Neural cell (in vitro differentiated cells): ENCODE results near the gene HRH2. TPM values are rescaled to one million over a fixed set of nuclear protein-coding genes. Genes with fewer than 3 reads are reported as not detected.

ENCODE experiments used
- H2AFZ ChIP-seq: fragments of 200-600, 300-800 bp; sonication (generic), shearing (Covaris generic); 2 replicates; pipeline ENCODE4 v1.6.0; 2014; ENCODE audit warnings: low read depth, mild to moderate bottlenecking, antibody characterized with exemption, low read length, moderate library complexity
- H3F3A ChIP-seq: fragments of 200-600 bp; shearing (Covaris generic); 2 replicates; pipeline ENCODE4 v1.6.1; 2016; ENCODE audit warnings: mild to moderate bottlenecking, moderate library complexity, mixed read lengths, antibody characterized with exemption, low read length; ENCODE audit not compliant: insufficient read depth, poor library complexity, severe bottlenecking
- H3K27ac ChIP-seq: fragments of 200-600, 300-800 bp; sonication (generic), shearing (Covaris generic); 2 replicates; pipeline ENCODE4 v1.5.1; 2014; ENCODE audit warnings: mild to moderate bottlenecking, low read length, moderate library complexity
- H3K27me3 ChIP-seq: fragments of 300-800, 200-600 bp; sonication (generic), shearing (Covaris generic); 2 replicates; pipeline ENCODE4 v1.6.0; 2014; ENCODE audit warnings: mild to moderate bottlenecking, low read depth, low read length, moderate library complexity; ENCODE audit not compliant: insufficient read depth
- H3K36me3 ChIP-seq: fragments of 300-800, 200-600 bp; sonication (generic), shearing (Covaris generic); 2 replicates; pipeline ENCODE4 v1.5.1; 2014; ENCODE audit warnings: mild to moderate bottlenecking, antibody characterized with exemption, low read length, moderate library complexity; ENCODE audit not compliant: insufficient read depth
- H3K4me2 ChIP-seq: fragments of 300-800, 200-600 bp; sonication (generic), shearing (Covaris generic); 2 replicates; pipeline ENCODE4 v1.6.0; 2014; ENCODE audit warnings: mild to moderate bottlenecking, low read length
- H3K4me3 ChIP-seq: fragments of 300-800, 200-600 bp; sonication (generic), shearing (Covaris generic); 2 replicates; pipeline ENCODE4 v1.5.1; 2014; ENCODE audit warnings: mild to moderate bottlenecking, low read length, moderate library complexity
- H3K79me2 ChIP-seq: fragments of 200-600 bp; shearing (Covaris generic); replicated peaks from 2 replicates; pipeline ENCODE4 v1.6.0; 2014; ENCODE audit warnings: mild to moderate bottlenecking, low read length, moderate library complexity; ENCODE audit not compliant: insufficient read depth
- H3K9ac ChIP-seq: fragments of 300-800, 200-600 bp; sonication (generic), shearing (Covaris generic); 2 replicates; pipeline ENCODE4 v1.6.1; 2016; ENCODE audit warnings: mild to moderate bottlenecking, low read length, mixed read lengths
- H3K9me2 ChIP-seq: fragments of 200-600 bp; shearing (Covaris generic); 2 replicates; pipeline ENCODE4 v1.6.1; 2016; ENCODE audit warnings: mild to moderate bottlenecking, low read length, mixed read lengths; ENCODE audit not compliant: insufficient read depth
- H3K9me3 ChIP-seq: fragments of 200-600, 300-800 bp; sonication (generic), shearing (Covaris generic); 2 replicates; pipeline ENCODE4 v1.6.1; 2016; ENCODE audit warnings: mild to moderate bottlenecking, mixed run types, low read length, moderate library complexity, mixed read lengths
- H4K20me1 ChIP-seq: fragments of 200-600 bp; shearing (Covaris generic); 2 replicates; pipeline ENCODE4 v1.6.1; 2016; ENCODE audit warnings: mild to moderate bottlenecking, mixed run types; ENCODE audit not compliant: insufficient read depth
- CTCF ChIP-seq: fragments of 450-650 bp; IDR thresholded peaks from 2 replicates; pipeline ENCODE4 v1.5.1; 2014; ENCODE audit warnings: antibody characterized with exemption, mild to moderate bottlenecking, moderate library complexity; ENCODE audit not compliant: poor library complexity, severe bottlenecking
- EP300 ChIP-seq: fragments of 450-650 bp; conservative IDR thresholded peaks from 2 replicates; pipeline ENCODE4 v1.6.1; 2014; ENCODE audit warnings: antibody characterized with exemption, mild to moderate bottlenecking, moderate library complexity; ENCODE audit not compliant: poor library complexity, severe bottlenecking
- EZH2 ChIP-seq: fragments of 200-600, 300-800 bp; shearing (Covaris generic), sonication (generic); IDR thresholded peaks from 2 replicates; pipeline ENCODE4 v1.6.1; 2014; ENCODE audit warnings: antibody characterized with exemption, low read length, borderline replicate concordance, mild to moderate bottlenecking; ENCODE audit not compliant: insufficient read depth, poor library complexity, severe bottlenecking
- MXI1 ChIP-seq: fragments of 450-650 bp; conservative IDR thresholded peaks from 2 replicates; pipeline ENCODE4 v1.6.1; 2014; ENCODE audit warnings: antibody characterized with exemption, mild to moderate bottlenecking; ENCODE audit not compliant: poor library complexity, severe bottlenecking
- POLR2AphosphoS5 ChIP-seq: IDR thresholded peaks from 2 replicates; pipeline ENCODE4 v1.6.1; 2012
- RAD21 ChIP-seq: fragments of 450-650 bp; conservative IDR thresholded peaks from 2 replicates; pipeline ENCODE4 v1.6.1; 2014; ENCODE audit warnings: antibody characterized with exemption, mild to moderate bottlenecking, moderate library complexity
- SMC3 ChIP-seq: fragments of 450-650 bp; conservative IDR thresholded peaks from 2 replicates; pipeline ENCODE4 v1.6.1; 2014; ENCODE audit warnings: antibody characterized with exemption, mild to moderate bottlenecking, moderate library complexity; ENCODE audit not compliant: poor library complexity
- TAF1 ChIP-seq: IDR thresholded peaks from 2 replicates; pipeline ENCODE4 v1.6.1; 2012; ENCODE audit warnings: low read depth
- polyA plus RNA-seq: library from polyadenylated mRNA; depleted of rRNA; stranded (reverse); fragments of >200 nt; gene quantifications from 2 replicates; pipeline ENCODE4 v1.2.3, GENCODE V29; 2014
- TF ChIP-seq, protein P1 (sequence below): IDR thresholded peaks from 2 replicates; pipeline ENCODE4 v1.6.1; 2012; ENCODE audit warnings: borderline replicate concordance

The HRH2 gene
- polyA plus RNA-seq, 1 donor from 2014 or later, result 0.09 TPM

- H3K79me2 ChIP-seq, result no peaks in the 10 kb centered on the region
- no peaks in the 10 kb centered on the region for H4K20me1 ChIP-seq
Measured at GRCh38 chr5:175714479-175715085, 56.7 kb downstream of the HRH2 start.

DNA sequence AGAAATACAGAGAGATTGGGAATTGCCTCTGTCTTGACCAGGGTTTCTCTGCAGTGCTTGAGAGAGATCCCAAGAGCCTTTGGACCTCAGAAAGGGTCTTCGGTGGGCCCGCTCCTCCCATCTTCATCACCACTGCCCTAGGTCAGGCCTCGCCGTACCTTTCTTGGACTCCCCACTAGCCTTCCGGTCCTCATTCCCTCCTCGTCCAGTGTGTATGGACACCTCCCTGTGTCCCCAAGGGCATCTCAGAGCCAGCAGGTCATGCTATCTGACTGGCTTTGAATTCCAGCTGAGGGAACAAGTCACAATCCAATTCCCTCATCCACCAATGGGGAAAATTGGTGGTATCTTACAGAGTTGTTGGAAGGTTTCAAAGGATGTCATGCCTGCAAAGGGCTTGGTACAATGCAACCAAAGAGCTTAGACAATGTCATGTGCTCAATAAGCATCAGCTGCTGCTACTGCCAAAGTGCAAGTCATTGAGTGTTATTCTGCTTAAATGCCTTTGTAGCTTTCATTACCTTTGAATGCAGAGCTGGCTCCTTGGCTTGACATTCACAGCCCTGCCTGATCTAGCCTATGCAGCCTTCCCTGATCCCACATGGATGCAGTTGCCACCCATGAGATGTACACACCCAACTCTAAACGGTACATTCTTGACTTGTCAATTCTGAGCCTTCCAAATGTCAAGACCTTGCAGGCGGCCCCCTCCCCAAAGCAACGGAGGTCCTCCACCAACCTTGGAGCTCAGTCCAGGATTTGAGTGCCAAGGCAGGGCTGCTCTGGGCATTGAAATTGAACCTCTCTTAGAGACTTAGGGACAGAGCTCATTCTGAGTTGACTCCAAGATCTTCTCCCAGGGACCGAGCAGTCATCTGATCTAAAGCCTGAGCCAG is 58.0 kb downstream of the HRH2 start:
- no peak overlapping the region for H3K4me2 ChIP-seq
- no peak overlapping the region for H3K9ac ChIP-seq
- H3K4me3 ChIP-seq, result no peak overlapping the region
- no peak overlapping the region for H3K27ac ChIP-seq
- no peaks in the 10 kb centered on the region for H3K79me2 ChIP-seq
- H3K27me3 ChIP-seq, result no peaks in the 10 kb centered on the region
- no peaks in the 10 kb centered on the region for H3K9me3 ChIP-seq
- H3K36me3 ChIP-seq, result no peaks in the 10 kb centered on the region
- H3F3A ChIP-seq, result no peaks in the 10 kb centered on the region
- no peaks in the 10 kb centered on the region for H3K9me2 ChIP-seq
- H4K20me1 ChIP-seq, result no peaks in the 10 kb centered on the region
- no peak overlapping the region for H2AFZ ChIP-seq
- TF ChIP-seq EZH2, result no peak
- TF ChIP-seq RAD21, result no peak
- TF ChIP-seq TAF1, result no peak
- TF ChIP-seq MXI1, result no peak
- TF ChIP-seq, protein P1, sequence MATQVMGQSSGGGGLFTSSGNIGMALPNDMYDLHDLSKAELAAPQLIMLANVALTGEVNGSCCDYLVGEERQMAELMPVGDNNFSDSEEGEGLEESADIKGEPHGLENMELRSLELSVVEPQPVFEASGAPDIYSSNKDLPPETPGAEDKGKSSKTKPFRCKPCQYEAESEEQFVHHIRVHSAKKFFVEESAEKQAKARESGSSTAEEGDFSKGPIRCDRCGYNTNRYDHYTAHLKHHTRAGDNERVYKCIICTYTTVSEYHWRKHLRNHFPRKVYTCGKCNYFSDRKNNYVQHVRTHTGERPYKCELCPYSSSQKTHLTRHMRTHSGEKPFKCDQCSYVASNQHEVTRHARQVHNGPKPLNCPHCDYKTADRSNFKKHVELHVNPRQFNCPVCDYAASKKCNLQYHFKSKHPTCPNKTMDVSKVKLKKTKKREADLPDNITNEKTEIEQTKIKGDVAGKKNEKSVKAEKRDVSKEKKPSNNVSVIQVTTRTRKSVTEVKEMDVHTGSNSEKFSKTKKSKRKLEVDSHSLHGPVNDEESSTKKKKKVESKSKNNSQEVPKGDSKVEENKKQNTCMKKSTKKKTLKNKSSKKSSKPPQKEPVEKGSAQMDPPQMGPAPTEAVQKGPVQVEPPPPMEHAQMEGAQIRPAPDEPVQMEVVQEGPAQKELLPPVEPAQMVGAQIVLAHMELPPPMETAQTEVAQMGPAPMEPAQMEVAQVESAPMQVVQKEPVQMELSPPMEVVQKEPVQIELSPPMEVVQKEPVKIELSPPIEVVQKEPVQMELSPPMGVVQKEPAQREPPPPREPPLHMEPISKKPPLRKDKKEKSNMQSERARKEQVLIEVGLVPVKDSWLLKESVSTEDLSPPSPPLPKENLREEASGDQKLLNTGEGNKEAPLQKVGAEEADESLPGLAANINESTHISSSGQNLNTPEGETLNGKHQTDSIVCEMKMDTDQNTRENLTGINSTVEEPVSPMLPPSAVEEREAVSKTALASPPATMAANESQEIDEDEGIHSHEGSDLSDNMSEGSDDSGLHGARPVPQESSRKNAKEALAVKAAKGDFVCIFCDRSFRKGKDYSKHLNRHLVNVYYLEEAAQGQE, result no peak
- TF ChIP-seq CTCF, result no peak

More at GRCh38 chr5:175714479-175715085, 56.7 kb downstream of the HRH2 start:
- Histone ChIP-seq H3K4me2 (no peak overlapping the region), H3K27me3 (no peaks in the 10 kb centered on the region), H3K9me3 (no peaks in the 10 kb centered on the region), H2AFZ (no peak overlapping the region), H3K27ac (no peak overlapping the region), H3K9me2 (no peaks in the 10 kb centered on the region), H3K36me3 (no peaks in the 10 kb centered on the region), H3K9ac (no peak overlapping the region), H3K4me3 (no peak overlapping the region), H3F3A (no peaks in the 10 kb centered on the region)
- TF ChIP-seq RAD21 (no peak), POLR2AphosphoS5 (no peak), TAF1 (no peak), SMC3 (no peak), EP300 (no peak), CTCF (no peak), MXI1 (no peak), EZH2 (no peak)
- TF ChIP-seq, protein P1, result no peak
